A172 (cell line): ENCODE measurements around the gene NAGLU. TPM values are rescaled to one million over a fixed set of nuclear protein-coding genes. Genes with fewer than 3 reads are reported as not detected.

Source experiments
- DNase-seq: peaks from one replicate; pipeline ENCODE4 v3.0.0-alpha.2; 2015; ENCODE audit warnings: low spot score
- total RNA-seq: library from RNA; depleted of rRNA; stranded (reverse); fragments of >200 nt; shearing (Covaris generic); gene quantifications from 2 replicates; pipeline ENCODE4 v1.2.3, GENCODE V29; 2014

The NAGLU gene
- total RNA-seq, 1 experiment from 2014 or later = 80.1 TPM

DNA sequence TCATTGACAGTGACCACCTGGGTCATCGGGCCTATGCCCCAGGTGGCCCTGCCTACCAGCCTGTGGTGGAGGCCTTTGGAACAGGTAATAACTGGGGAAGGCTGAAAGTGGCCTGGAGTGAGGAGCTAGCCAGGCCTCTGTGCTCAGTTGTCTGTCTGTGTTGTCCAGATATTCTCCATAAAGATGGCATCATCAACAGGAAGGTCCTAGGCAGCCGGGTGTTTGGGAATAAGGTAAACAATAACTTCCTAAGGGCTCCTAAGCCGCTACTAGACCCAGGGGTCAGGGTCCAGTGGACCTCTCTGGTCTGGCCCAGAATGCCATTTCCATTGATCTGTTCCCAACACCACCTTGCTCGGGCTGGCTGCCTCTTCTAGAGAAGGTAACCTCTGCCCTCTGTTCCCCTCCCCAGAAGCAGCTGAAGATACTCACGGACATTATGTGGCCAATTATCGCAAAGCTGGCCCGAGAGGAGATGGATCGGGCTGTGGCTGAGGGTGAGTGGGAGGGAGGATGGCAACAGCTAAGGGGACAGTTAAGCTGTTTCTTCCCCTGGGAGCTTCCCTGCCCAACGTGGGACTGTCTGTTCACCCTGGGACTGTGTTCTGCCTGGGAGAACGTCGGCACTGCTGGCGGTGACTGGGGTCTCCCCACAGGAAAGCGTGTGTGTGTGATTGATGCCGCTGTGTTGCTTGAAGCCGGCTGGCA is 28.9 kb downstream of the NAGLU start:
- no peak for DNase-seq

DNA sequence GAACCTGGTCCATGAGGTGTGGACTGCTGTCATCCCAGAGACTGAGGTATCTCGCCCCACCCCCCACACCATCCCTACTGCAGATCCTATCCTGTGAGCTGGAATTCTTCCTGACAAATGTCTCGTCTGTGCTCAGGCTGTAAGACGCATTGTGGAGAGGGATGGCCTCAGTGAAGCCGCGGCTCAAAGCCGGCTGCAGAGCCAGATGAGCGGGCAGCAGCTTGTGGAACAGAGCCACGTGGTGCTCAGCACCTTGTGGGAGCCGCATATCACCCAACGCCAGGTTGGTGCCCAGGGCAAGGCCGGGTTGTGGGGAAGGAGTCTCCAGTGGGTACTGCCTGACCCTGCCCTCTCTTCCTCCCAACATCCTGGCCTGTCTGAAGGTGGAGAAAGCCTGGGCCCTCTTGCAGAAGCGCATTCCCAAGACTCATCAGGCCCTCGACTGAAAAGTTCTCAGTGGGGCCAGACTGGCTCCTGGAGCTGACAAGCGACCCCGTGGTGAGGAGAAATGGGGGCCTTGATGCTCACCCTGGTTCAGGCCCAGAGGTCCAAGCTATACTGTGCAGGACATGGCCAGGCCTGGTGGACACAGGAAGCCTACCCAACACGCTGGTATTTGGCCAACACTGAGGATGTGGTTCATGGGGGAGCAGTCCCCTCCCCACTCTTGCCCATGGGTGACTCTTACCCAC is 29.6 kb downstream of the NAGLU start:
- no peak for DNase-seq

DNA sequence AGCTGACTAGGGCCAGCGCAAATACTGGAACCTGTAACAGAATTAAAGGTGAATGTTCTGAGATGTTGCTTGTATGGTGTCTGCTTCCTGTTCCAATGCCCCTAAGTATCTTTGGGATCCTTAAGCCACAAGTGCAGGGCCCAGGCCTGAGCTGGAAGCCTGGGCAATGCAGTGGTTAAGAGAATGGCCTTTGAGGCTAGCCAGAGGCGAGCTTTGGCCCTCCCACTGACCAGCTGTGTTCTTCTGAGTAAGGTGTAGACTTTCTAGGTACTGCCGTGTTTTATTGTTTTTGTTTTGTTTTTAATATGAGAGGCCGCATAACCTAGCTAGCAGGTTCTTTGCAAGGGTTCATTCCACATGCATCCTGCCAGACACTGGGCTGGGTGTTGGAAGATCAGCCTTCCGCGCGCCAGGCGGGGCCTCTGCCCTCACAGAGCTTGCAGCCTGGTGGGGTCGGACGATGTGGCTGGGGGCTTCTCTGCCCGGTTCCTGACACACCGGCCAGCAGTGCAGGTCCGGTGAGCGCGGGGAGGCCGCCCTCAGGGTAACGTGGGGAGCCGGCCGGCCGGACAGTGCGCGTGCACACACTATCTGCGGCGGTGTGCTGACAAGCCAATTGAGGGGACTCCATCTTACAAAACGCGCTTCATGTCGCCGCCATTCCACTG is 30.3 kb downstream of the NAGLU start:
- DNase-seq = no peak

DNA sequence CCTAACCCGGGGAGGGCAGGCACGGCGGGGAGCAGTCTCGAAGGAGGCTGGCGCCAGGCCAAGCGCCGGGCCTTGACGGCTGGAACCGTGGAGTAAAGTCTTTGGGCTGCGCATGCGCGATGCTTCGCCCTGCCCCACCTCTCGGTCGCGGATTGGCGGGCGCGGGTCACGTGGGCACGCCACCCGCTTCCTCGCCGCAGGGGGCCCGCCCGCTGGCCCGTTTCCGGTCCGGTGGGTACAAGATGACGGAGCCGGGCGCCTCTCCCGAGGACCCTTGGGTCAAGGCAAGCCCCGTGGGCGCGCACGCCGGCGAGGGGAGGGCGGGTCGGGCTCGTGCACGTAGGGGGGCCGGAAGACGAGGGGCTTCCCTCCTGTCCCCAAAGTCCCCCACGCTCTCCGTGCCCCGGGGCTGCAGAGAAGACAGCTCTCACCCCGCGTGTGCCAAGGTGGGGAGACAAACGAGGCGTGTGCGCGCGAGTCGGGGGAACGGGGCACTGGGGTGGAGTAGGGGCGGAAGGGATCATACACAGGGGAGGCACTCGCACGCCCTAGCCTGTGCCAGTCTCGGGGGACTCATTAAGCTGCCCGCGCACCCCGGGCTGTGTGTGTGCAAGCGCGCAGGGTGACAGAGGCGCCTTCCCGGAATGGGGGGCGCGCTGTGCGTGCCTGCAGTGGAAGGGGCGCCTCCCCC is 31.0 kb downstream of the NAGLU start, which contains the start of gene MLX:
Gene MLX (plus strand): TSS at position 218 of the 691 bp plus-strand sequence. CDS start 25 bp downstream, at position 243.
- DNase-seq = peak; percentile 92

DNA sequence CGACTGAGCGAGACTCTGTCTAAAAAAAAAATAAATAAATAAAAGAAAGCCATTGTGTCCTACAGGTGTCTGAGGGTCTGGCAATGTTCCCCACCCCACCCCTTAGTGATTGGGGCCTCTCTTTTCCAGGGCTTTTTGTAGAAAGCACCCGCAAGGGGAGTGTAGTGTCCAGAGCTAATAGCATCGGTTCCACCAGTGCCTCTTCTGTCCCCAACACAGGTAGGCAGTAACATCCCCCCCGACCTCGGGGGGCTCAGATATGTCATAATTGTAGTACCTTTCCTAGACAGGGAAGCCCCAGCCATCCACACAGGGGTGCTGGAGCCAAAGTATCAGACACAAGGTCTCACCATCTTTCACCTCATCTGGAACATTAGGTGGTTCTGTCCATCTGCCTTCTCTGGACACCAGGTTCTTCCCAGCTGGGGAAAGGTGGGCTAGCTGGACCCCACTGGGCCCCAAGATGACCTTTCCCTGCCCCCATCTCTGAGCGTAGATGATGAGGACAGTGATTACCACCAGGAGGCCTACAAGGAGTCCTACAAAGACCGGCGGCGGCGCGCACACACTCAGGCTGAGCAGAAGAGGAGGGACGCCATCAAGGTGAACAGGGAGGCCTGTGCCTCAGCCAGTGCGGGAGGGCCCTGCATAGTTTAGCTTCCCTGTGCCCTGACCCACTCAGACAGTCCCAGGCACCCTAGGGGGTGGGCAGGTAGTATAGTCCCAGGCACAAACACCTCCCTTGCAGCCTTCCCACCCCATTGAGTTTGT is 32.5 kb downstream of the NAGLU start:
- DNase-seq = no peak

DNA sequence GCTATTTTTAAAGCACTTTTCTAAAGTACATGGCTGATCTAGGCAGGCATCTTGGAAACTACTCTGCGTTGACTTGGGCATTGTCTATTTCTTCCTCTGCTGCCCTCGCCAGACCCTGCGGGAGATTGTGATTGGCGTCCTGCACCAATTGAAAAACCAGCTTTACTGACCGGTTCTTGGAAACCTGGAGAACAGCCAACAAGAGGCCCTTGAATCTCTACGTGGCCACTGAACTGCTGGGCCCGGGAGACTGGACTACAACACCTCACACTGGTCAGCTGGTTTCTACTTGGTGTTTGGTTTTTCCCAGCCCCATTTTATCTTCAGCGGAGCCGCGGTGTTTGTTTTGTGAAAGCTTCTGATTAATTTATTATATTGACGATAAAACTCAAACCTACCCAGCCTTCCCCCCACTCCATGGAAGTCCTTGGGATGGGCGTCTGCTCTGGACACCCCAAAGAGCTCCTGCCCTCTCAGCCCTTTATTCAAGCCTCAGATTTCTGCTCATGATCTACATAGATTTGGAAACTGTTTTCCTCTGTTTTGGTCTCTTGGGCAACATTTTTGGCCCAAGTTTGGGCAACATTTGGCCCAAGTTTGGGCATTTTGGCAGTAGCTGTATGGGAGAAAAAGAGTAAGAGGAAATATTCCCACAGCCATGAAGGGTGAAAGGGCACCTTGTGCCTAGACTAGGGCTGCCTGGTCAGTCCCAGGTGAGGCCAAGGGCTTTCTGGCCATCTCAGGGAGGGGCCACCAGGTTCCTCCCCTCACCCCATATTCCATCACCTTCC is 35.6 kb downstream of the NAGLU start:
- no peak for DNase-seq

DNA sequence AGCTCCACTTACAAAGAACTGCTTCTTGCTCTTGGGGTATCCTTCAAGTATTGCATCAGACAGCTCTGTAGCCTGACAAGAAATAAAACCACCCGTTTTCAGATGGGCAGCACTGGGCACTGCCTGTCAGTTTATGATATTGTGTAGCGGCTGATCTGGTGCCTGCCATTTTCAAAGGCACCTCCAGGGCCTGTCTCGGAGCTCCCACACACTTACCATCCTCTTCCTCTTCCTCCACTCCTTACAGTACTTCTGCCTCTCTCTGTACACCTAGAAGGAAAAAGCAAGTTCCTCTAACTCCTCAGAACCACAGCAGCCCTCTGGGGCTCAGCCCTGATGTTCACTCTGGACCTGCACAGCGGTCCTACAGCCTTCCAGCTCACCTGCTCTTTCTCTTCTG is 37.1 kb downstream of the NAGLU start:
- no peak for DNase-seq

DNA sequence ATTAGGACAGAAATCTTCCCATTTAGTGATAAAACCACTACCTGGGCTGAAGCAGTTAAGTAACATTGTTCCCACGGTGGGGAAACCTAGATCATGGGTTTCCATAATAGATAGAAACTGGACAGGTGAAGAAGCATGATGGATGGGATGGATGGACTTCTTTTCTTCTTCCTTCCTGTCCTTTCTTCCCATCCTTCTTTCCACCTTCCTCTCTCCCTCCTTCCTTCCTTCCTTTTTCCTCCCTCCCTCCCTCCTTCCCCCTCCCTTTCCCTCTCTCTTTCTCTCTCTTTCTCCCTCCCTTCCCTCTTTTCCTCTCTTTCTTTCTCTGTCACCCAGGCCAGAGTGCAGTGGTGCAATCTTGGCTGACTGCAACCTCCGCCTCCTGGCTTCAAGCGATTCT is 38.4 kb downstream of the NAGLU start:
- DNase-seq = no peak

DNA sequence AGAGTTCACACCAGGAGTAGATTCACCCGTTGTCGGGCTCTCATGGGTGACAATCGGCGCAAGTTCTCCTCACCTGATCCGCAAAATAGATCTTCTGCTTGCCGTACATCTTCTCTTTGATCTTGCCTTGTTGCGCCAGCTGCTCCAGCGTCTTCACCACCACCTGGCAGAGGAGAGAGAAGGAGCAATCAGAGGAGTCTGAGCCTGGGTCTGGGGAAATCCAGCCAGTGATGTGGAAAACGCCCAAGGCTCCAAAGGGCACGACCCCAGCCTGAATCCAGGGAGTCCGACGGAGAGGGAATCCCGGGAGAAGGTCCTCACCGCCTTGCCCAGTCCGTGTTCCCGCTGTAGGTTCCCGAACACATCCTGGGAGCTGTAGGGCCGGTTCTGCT is 41.1 kb downstream of the NAGLU start:
- no peak for DNase-seq

DNA sequence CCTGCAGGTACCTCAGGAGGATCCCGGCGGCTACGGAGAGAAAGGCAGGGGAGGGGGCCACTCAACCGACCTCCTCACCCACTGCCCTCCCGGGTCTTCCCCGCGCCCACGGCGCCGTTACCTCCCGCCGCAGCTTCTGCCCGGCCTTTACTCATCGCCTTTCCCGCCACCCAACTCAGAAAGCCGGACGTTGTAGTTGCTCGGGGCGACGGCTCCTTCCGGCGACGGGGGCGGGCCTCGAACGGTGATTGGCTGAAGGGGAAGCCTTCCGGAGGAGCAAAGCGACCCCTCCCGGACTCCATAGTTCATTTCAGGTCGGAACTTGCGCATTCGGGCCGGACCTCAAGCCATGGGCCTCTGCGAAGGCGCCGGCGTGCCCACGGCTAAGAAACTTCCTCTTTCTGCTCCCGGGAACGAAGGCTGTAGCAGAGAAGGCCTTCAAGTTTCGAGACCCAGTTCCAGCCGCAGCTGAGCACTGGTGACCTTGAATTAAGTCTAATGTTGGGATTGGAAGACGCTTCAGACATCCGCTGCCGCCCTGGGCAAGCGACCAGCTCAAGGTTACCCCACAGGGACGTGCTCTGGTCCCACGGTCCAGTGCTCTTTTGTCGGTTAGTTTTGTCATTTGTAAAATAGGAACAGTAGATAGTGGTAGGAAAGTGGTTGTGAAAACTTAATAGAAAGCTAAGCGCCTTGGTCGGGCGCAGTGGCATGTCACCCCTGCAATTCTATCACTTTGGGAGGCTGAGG is 41.7 kb downstream of the NAGLU start, which contains the start of gene PSMC3IP:
Gene PSMC3IP (minus strand): TSS at position 198 of the 750 bp plus-strand sequence. CDS start 43 bp downstream, at position 155.
- peak; percentile 96 for DNase-seq

DNA sequence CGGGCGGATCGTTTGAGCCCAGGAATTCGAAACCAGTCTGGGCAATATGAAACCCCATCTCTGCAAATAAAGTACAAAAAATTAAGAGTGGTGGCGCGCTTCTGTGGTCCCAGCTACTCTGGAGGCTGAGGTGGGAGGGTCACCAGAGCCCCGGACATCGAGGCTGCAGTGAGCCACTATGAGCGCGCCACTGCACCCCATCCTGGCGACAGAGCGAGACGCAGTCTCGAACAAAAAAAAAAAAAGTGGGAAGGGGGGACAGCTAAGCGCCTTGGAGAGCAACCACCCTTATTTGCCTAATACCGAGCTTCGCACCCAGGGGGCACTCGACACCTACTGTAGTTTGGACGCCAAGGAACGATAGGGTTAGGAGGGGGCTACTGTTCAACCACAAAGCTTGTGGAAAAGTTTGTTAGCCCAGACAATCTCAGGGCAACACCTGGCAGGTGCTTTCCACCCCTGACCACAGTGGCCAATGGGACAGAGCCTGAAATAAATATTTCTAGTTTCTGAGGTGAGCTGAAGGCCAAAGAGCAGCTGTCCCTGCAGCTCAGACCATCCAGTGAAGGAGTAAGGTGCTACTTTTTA is 42.3 kb downstream of the NAGLU start:
- DNase-seq = peak; percentile 77

DNA sequence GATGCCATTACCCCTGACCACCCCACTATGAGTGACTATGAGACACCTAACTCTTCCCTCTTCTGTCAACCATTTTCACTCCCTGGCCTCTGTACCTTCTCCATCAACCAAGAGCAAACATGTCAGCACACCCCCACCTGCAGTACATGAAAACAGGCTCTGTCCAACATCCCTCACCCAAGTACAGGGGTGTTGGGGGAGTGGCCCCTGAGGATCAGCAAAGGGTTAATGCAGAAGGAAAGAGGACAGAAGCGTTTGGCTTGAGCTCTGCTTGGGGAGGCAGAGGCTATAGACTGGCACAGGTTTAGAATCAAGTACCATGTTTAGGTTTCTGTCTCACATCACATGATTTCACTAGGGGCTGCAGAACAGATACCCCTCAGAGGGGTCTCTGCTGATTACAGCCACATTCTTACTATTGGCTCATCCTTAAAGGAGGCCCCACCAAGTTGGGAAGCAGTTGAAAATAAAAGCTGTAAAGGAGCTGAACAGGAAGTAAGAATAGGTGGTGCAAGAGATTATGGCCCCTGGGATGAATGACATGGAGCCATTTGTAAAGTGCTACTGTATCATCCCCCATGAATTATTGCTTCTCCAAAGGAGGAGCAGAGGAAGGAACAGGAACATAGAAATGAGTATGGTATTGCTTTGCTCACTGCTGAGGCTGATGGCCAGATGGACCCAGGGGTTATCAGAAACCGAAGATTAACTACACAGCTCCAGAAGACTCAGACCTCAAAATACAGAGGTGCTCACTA is 43.9 kb downstream of the NAGLU start:
- no peak for DNase-seq

DNA sequence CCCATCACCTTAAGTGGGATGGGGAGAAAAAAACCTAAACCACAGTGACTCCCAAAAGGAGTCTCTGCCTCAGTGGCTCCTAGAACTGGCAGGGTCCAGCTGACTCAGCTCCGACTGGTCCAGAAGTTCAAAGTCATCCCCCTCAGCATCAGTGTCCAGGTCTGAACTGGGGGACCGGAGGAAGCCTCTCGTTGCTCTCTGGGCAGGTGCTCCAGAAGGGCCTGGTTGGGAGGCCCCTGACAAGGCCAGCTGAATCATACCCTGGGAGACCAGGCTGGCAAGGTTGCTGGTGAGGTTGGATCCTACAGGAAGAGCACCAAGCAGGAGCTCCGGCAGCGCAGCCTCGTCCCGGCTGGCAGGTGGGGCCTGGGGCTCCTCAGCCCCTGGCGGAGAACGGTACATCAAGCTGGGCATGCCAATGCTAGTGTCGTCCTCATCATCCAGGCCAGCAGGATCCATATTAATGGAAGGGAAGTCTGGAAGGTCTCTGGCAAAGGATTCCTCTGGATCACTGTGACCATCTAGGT is 45.8 kb downstream of the NAGLU start:
- DNase-seq = no peak

DNA sequence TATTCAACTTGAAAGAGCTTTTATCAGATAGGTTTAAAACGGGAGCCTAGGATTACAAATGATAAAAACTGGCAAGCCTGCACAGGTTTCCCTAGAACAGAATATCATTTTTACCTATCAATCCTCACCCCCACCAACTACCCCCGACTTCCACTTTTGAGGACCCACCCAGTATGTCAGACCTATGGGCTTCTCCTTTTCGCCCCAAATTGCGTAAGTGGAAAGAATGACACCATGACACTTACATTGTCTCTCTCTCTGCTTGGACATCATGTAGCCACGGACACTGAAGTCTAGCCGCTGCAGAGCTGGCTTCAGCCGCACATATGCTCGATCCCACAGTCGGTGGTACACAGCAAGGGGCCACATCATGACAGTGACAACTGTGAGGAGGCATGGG is 48.8 kb downstream of the NAGLU start:
- no peak for DNase-seq

DNA sequence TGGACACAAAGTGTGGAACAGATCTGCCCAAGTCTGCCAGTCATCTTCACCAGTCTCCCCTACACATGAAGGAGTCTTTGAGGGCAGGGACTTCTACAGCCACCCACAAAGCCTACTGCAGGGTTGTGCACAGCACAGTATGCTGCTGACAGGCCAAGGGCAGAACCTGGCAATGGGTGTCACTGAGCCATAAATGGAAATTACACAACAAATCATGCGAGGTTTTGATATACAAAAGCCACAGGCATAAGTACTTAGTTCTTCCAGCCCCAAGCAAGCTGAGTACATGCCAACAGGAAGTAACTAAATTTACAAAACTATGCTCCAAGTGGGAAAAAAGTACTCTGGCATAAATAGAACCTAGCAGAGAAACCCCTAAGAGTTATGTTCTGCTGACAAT is 49.3 kb downstream of the NAGLU start:
- no peak for DNase-seq

DNA sequence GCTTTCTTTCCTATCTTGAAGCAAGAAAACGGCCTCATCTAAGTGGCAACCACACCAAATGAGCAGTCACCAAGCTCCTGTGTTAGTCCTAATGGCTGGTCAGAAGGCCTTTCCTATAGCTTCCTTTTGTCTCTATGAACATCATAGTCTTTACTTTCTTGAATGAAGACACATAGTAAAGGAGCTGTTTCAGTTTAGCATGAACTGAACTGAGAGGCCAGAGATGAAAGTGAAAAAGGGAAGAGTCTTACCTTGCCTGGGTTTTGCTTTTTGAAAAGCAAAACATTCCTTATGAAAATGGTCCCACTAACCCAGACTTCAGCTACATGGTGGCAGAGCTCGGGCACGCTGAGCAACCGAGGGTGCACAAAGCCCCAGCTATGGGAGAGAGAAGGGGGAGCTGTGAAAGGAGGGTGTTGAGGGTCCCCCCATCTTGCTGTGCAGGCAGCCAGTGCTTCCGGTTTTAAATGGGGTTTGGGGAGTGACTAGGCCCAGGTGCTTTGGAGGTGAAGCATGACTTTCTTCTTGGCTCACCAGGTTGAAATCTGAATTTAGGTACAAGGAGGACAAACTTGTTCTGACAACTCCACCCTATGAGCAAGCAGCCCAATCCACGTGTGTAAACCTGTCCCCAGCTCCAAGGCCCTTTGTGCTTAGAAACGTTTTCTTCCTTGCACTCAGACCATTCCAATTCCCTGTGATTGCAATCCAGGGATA is 50.6 kb downstream of the NAGLU start:
- no peak for DNase-seq

DNA sequence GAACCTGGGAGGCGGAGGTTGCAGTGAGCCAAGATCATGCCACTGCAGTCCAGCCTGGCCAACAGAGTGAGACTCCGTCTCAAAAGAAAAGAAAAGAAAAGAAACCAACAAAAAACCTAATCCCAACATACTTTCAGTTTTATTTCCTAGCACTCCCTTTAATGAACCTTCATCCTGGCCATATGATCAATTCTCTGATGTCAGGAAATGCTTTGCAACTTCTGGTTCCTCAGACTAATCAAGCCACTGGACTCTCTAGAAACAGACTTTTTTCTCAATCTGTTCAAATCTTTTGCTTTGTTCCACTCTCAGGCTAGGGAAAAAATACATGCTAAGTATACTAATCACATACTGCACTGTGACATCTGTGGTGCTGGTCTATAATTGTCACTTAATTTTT is 54.8 kb downstream of the NAGLU start:
- no peak for DNase-seq

DNA sequence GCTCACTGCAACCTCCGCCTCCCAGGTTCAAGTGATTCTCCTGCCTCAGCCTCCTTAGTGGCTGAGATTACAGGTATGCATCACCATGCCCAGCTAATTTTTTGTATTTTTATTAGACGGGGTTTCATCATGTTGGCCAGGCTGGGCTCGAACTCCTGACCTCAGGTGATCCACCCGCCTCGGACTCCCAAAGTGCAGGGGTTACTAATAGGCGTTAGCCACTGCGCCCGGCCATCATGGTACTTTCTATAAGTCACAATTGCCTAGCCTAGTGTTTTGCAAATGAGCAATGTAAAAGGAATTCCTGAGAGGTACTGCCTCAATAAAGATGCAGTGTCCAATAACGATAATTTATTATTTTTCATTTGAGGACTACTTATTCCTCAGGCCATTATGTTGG is 55.4 kb downstream of the NAGLU start:
- peak; percentile 37 for DNase-seq
